ENCODE data around the gene WEE2. TPM values are rescaled to one million over a fixed set of nuclear protein-coding genes. Genes with fewer than 3 reads are reported as not detected.

WEE2 gene
- total and polyA plus RNA-seq, 9 of the 15 experiments (the other 6 are each of a cell fraction or from before 2014, with no cell fraction given) = not detected

- TF ChIP-seq ATF2 (CRISPR knock-in tag; IDR thresholded peaks at IDR 0.05) (no peak), XRCC3 (IDR thresholded peaks at IDR 0.05) (no peak), ZBTB33 (CRISPR knock-in tag; IDR thresholded peaks at IDR 0.05) (peak; percentile 95), BRCA1 (IDR thresholded peaks at IDR 0.05) (no peak), BRCA1 (CRISPR knock-in tag; IDR thresholded peaks at IDR 0.05) (no peak), ELF2 (CRISPR knock-in tag; IDR thresholded peaks at IDR 0.05) (no peak), ILF3 (IDR thresholded peaks at IDR 0.05; ENCODE audit: borderline replicate concordance) (no peak), JUN (IDR thresholded peaks at IDR 0.05; ENCODE audit: borderline replicate concordance, low read depth, low read length) (0 out of 2 replicates have a peak, but pooled peaks have one; percentile 25), JUN (CRISPR knock-in tag; IDR thresholded peaks at IDR 0.05; ENCODE audit: borderline replicate concordance) (no peak), ATF3 (IDR thresholded peaks at IDR 0.05) (peak; percentile 96), ATF3 (CRISPR knock-in tag; conservative IDR thresholded peaks at IDR 0.05) (no peak), NCOA4 (IDR thresholded peaks at IDR 0.05; ENCODE audit: partially characterized antibody) (no peak), ARID3A (IDR thresholded peaks at IDR 0.05; ENCODE audit: borderline replicate concordance, low read depth, low read length) (no peak), GTF3C2 (IDR thresholded peaks at IDR 0.05; ENCODE audit: borderline replicate concordance, extremely low read depth, insufficient read length) (no peak), TAF9B (IDR thresholded peaks at IDR 0.05; ENCODE audit: partially characterized antibody) (no peak), FOXA1 (IDR thresholded peaks at IDR 0.05; ENCODE audit: borderline replicate concordance) (no peak), FOXK1 (CRISPR knock-in tag; IDR thresholded peaks at IDR 0.05; ENCODE audit: borderline replicate concordance) (no peak), ZNF780A (CRISPR knock-in tag; IDR thresholded peaks at IDR 0.05) (no peak)
These were observed 29.1 kb downstream of the WEE2 start (continued) for GRCh38 chr7:141737118-141737835.

Measured in K562 (cell line).